Thyroid gland (tissue), 4 donors: Measurements from ENCODE around the gene HAUS6.

Experiments used
- CTCF ChIP-seq, 6 experiments: fragments of 200-600 bp in 3 of 6; fragments of 450-650 bp in 3 of 6; sonication (generic) in 3 of 6; IDR thresholded peaks; one replicate each; pipeline ENCODE4 v1.5.1; 2016 to 2019; ENCODE audit warnings: antibody characterized with exemption in 6 of 6, mild to moderate bottlenecking in 2 of 6, inconsistent platforms in 1 of 6, moderate library complexity in 1 of 6
- POLR2A ChIP-seq, 2 donors: fragments of 450-650 bp; IDR thresholded peaks; one replicate each; pipeline ENCODE4 v1.6.1; 2017; ENCODE audit warnings: antibody characterized with exemption in 2 of 2, mild to moderate bottlenecking in 2 of 2, moderate library complexity in 1 of 2

GRCh38 chr9:19117039-19117716 lies 14.5 kb upstream of the HAUS6 start:
- TF ChIP-seq CTCF (IDR thresholded peaks at IDR 0.05) (no peak), POLR2A (IDR thresholded peaks at IDR 0.05) (no peak)
